Measurements from ENCODE around the gene IQCK.

- no peak for TF ChIP-seq CTCF (IDR thresholded peaks at IDR 0.05)
- no peak for TF ChIP-seq POLR2A (IDR thresholded peaks at IDR 0.05)
These were observed 86.7 kb downstream of the IQCK start for GRCh38 chr16:19804538-19805323.

Measured in thyroid gland (tissue), 4 donors.